Trophoblast cell (in vitro differentiated cells and primary cell): ENCODE results near the gene MACROH2A2.
A peak's percentile ranks its signal among the peaks of the same experiment; 100 is the strongest.
"Not testable (repeated sequence)": the region's sequence is repeated elsewhere in the genome, so short reads cannot be mapped to it uniquely, and the experiment has no call there.

Experiments
- DNase-seq, 2 donors: peaks; one replicate each; pipeline ENCODE4 v3.0.0-alpha.2; 2016
- H2AFZ ChIP-seq: 2 replicates; pipeline ENCODE4 v1.6.1; 2013; ENCODE audit warnings: low read length, moderate library complexity, mild to moderate bottlenecking; ENCODE audit not compliant: insufficient read depth, poor library complexity
- H2AK5ac ChIP-seq: 2 replicates; pipeline ENCODE4 v1.6.1; 2013; ENCODE audit warnings: mild to moderate bottlenecking, low read length
- H2BK120ac ChIP-seq: 2 replicates; pipeline ENCODE4 v1.6.1; 2013; ENCODE audit warnings: low read length, mild to moderate bottlenecking, moderate library complexity; ENCODE audit not compliant: insufficient read depth, poor library complexity
- H2BK12ac ChIP-seq: 2 replicates; pipeline ENCODE4 v1.6.1; 2013; ENCODE audit warnings: mild to moderate bottlenecking, low read length, moderate library complexity
- H2BK5ac ChIP-seq: 2 replicates; pipeline ENCODE4 v1.6.1; 2013; ENCODE audit warnings: low read length, low read depth, moderate library complexity, mild to moderate bottlenecking; ENCODE audit not compliant: poor library complexity
- H3K14ac ChIP-seq: 2 replicates; pipeline ENCODE4 v1.6.1; 2013; ENCODE audit warnings: mild to moderate bottlenecking, low read length
- H3K18ac ChIP-seq: 2 replicates; pipeline ENCODE4 v1.6.1; 2013; ENCODE audit warnings: mild to moderate bottlenecking, low read length
- H3K23ac ChIP-seq: 2 replicates; pipeline ENCODE4 v1.6.1; 2013; ENCODE audit warnings: low read length
- H3K27ac ChIP-seq: 2 replicates; pipeline ENCODE4 v1.5.1; 2013; ENCODE audit warnings: low read depth, mild to moderate bottlenecking, inconsistent platforms, low read length, moderate library complexity
- H3K27me3 ChIP-seq: 2 replicates; pipeline ENCODE4 v1.6.1; 2013; ENCODE audit warnings: inconsistent platforms, mild to moderate bottlenecking, low read length, moderate library complexity; ENCODE audit not compliant: insufficient read depth
- H3K36me3 ChIP-seq, 2 experiments: 1 replicate in 1 of 2; 2 replicates in 1 of 2; pipeline ENCODE4 v1.6.1; 2013; ENCODE audit warnings: low read length in 2 of 2, mild to moderate bottlenecking in 2 of 2, moderate library complexity in 1 of 2; ENCODE audit not compliant: insufficient read depth in 2 of 2, control insufficient read depth in 1 of 2
- H3K4ac ChIP-seq: 2 replicates; pipeline ENCODE4 v1.6.1; 2013; ENCODE audit warnings: low read depth, mild to moderate bottlenecking, low read length, moderate library complexity
- H3K4me1 ChIP-seq, 2 experiments: 1 replicate in 1 of 2; 2 replicates in 1 of 2; pipeline ENCODE4 v1.6.1; 2013; ENCODE audit warnings: low read length in 2 of 2, mild to moderate bottlenecking in 2 of 2, moderate library complexity in 1 of 2; ENCODE audit not compliant: insufficient read depth in 2 of 2, control insufficient read depth in 1 of 2
- H3K4me2 ChIP-seq: 2 replicates; pipeline ENCODE4 v1.6.1; 2013; ENCODE audit warnings: inconsistent platforms, mild to moderate bottlenecking, low read length, moderate library complexity
- H3K4me3 ChIP-seq: 2 replicates; pipeline ENCODE4 v1.5.1; 2013; ENCODE audit warnings: mild to moderate bottlenecking, low read depth, low read length, inconsistent platforms
- H3K79me1 ChIP-seq: one replicate; pipeline ENCODE4 v1.6.1; 2013; ENCODE audit warnings: low read length
- H3K79me2 ChIP-seq: 2 replicates; pipeline ENCODE4 v1.6.1; 2013; ENCODE audit warnings: low read length, mild to moderate bottlenecking; ENCODE audit not compliant: control insufficient read depth, insufficient read depth, poor library complexity
- H3K9ac ChIP-seq: 2 replicates; pipeline ENCODE4 v1.6.1; 2013; ENCODE audit warnings: mild to moderate bottlenecking, low read length
- H3K9me3 ChIP-seq: 2 replicates; pipeline ENCODE4 v1.6.1; 2013; ENCODE audit warnings: low read depth, mild to moderate bottlenecking, control low read depth, inconsistent platforms, low read length; ENCODE audit not compliant: insufficient read depth
- H4K12ac ChIP-seq: 2 replicates; pipeline ENCODE4 v1.6.1; 2013; ENCODE audit warnings: low read depth, mild to moderate bottlenecking, low read length, moderate library complexity
- H4K8ac ChIP-seq: 2 replicates; pipeline ENCODE4 v1.6.1; 2013; ENCODE audit warnings: low read depth, mild to moderate bottlenecking, low read length, moderate library complexity
- H4K91ac ChIP-seq: one replicate; pipeline ENCODE4 v1.6.1; 2013; ENCODE audit warnings: low read depth, mild to moderate bottlenecking, low read length, moderate library complexity
- WGBS: extraction: QIAGEN DNeasy Blood & Tissue Kit; methylation state at CpG from one replicate; pipeline ENCODE4 v1.1.7; 2013; ENCODE audit warnings: missing lambda C conversion rate; ENCODE audit not compliant: insufficient read length, insufficient coverage; ENCODE audit errors: extremely low coverage; 5-methylcytosine and 5-hydroxymethylcytosine counted together

The MACROH2A2 gene

GRCh38 chr10:70148516-70148915 lies 95.9 kb downstream of the MACROH2A2 start:
- Histone ChIP-seq H4K91ac (no peak overlapping the region), H3K4me3 (no peak overlapping the region), H3K4ac (no peak overlapping the region), H2AK5ac (no peak overlapping the region), H2BK5ac (no peak overlapping the region), H3K36me3 (peaks cover 12 to 31% of the 10 kb centered on the region in 2 experiments), H3K23ac (no peak overlapping the region), H4K8ac (no peak overlapping the region), H3K4me2 (no peak overlapping the region), H3K14ac (no peak overlapping the region), H3K9ac (no peak overlapping the region), H2BK120ac (no peak overlapping the region), H2BK12ac (no peak overlapping the region), H3K9me3 (no peaks in the 10 kb centered on the region), H2AFZ (no peak overlapping the region), H4K12ac (no peak overlapping the region), H3K4me1 (peaks cover 5 to 6% of the 10 kb centered on the region in 2 experiments), H3K79me2 (peaks cover 8% of the 10 kb centered on the region), H3K27ac (no peak overlapping the region), H3K27me3 (no peaks in the 10 kb centered on the region), H3K18ac (no peak overlapping the region), H3K79me1 (peaks cover 11% of the 10 kb centered on the region)
- no CpG with 5 or more reads among the region's 5 CpGs for WGBS
- no peak for DNase-seq

GRCh38 chr10:70155255-70155838 lies 102.7 kb downstream of the MACROH2A2 start:
- no CpG with 5 or more reads among the region's 3 CpGs for WGBS
- H2BK5ac ChIP-seq, result no peak overlapping the region

GRCh38 chr10:70158113-70158512 lies 105.5 kb downstream of the MACROH2A2 start:
- no peak overlapping the region for H2BK12ac ChIP-seq
- no peak overlapping the region for H3K9ac ChIP-seq
- H3K27me3 ChIP-seq, result no peaks in the 10 kb centered on the region
- WGBS, result no CpG with 5 or more reads among the region's 2 CpGs
- H3K79me1 ChIP-seq, result no peaks in the 10 kb centered on the region
- no peak overlapping the region for H4K8ac ChIP-seq
- no peak overlapping the region for H2BK5ac ChIP-seq
- no peak overlapping the region for H3K18ac ChIP-seq
- no peak overlapping the region for H3K14ac ChIP-seq
- no peak overlapping the region for H4K12ac ChIP-seq
- H3K4me3 ChIP-seq, result no peak overlapping the region
- H3K4me2 ChIP-seq, result no peak overlapping the region
- no peak overlapping the region for H3K23ac ChIP-seq
- H3K4me1 ChIP-seq, result peaks cover 0 to 2% of the 10 kb centered on the region in 2 experiments
- H3K27ac ChIP-seq, result no peak overlapping the region
- H3K9me3 ChIP-seq, result no peaks in the 10 kb centered on the region
- H3K4ac ChIP-seq, result no peak overlapping the region
- H2AK5ac ChIP-seq, result no peak overlapping the region
- H2AFZ ChIP-seq, result no peak overlapping the region
- H4K91ac ChIP-seq, result no peak overlapping the region
- no peak overlapping the region for H2BK120ac ChIP-seq
- DNase-seq, result peak; percentile 34 to 50
- H3K36me3 ChIP-seq, result peaks cover 13 to 24% of the 10 kb centered on the region in 2 experiments
- H3K79me2 ChIP-seq, result peaks cover 3% of the 10 kb centered on the region

More at GRCh38 chr10:70155255-70155838, 102.7 kb downstream of the MACROH2A2 start:
- Histone ChIP-seq H3K4me2 (no peak overlapping the region), H4K12ac (no peak overlapping the region), H4K8ac (no peak overlapping the region), H3K4me1 (no peaks in the 10 kb centered on the region), H3K79me1 (no peaks in the 10 kb centered on the region), H3K23ac (no peak overlapping the region), H3K79me2 (no peaks in the 10 kb centered on the region), H3K27me3 (no peaks in the 10 kb centered on the region), H4K91ac (no peak overlapping the region), H3K18ac (no peak overlapping the region), H2AFZ (no peak overlapping the region), H3K14ac (no peak overlapping the region), H3K4ac (no peak overlapping the region), H2BK12ac (no peak overlapping the region), H3K27ac (no peak overlapping the region), H3K9me3 (no peaks in the 10 kb centered on the region), H3K4me3 (no peak overlapping the region), H2BK120ac (no peak overlapping the region), H3K36me3 (peaks cover 18 to 34% of the 10 kb centered on the region in 2 experiments), H2AK5ac (no peak overlapping the region), H3K9ac (no peak overlapping the region)
- DNase-seq, result no peak

GRCh38 chr10:70159366-70159765 lies 106.7 kb downstream of the MACROH2A2 start:
- H3K36me3 ChIP-seq, result peaks cover 12 to 20% of the 10 kb centered on the region in 2 experiments
- H4K12ac ChIP-seq, H4K8ac ChIP-seq, H3K18ac ChIP-seq, H2AFZ ChIP-seq, H3K9me3 ChIP-seq, H4K91ac ChIP-seq, H3K4me1 ChIP-seq, H2BK5ac ChIP-seq, H3K27ac ChIP-seq, H3K27me3 ChIP-seq, H3K79me2 ChIP-seq, H3K14ac ChIP-seq, H3K9ac ChIP-seq, H3K23ac ChIP-seq, H3K4me3 ChIP-seq, H2BK120ac ChIP-seq, H2AK5ac ChIP-seq, H3K4me2 ChIP-seq, DNase-seq, H2BK12ac ChIP-seq, H3K4ac ChIP-seq, H3K79me1 ChIP-seq: not testable (repeated sequence)
- no CpG with 5 or more reads among the region's 3 CpGs for WGBS
